Fibroblast of the aortic adventitia (primary cell): ENCODE data around the gene CSF2. TPM values are rescaled to one million over a fixed set of nuclear protein-coding genes. Genes with fewer than 3 reads are reported as not detected.

Experiments used
- DNase-seq: peaks from one replicate; pipeline ENCODE4 v3.0.0-alpha.2; 2010; ENCODE audit warnings: low read depth
- H3K4me3 ChIP-seq: 2 replicates; pipeline ENCODE4 v1.5.1; 2011; ENCODE audit warnings: low read depth, mild to moderate bottlenecking, control low read depth, low read length, moderate library complexity
- CTCF ChIP-seq: IDR thresholded peaks from 2 replicates; pipeline ENCODE4 v1.5.1; 2011; ENCODE audit warnings: mild to moderate bottlenecking, low read length, control low read depth, inconsistent platforms; ENCODE audit not compliant: insufficient read depth
- total RNA-seq: library from RNA; depleted of rRNA; stranded (reverse); fragments of >200 nt; gene quantifications from 2 replicates; pipeline ENCODE4 v1.2.3, GENCODE V29; 2012; ENCODE audit warnings: low replicate concordance

CSF2 gene
- total RNA-seq, 1 donor, result not detected

- DNase-seq, result no peak
- H3K4me3 ChIP-seq, result no peak overlapping the region
- no peak for TF ChIP-seq CTCF
Measured at GRCh38 chr5:132057498-132058255, 15.9 kb upstream of the CSF2 start.

- DNase-seq, result no peak
- no peak for TF ChIP-seq CTCF
- no peak overlapping the region for H3K4me3 ChIP-seq
Measured at GRCh38 chr5:132058646-132059042, 14.9 kb upstream of the CSF2 start.

- no peak for TF ChIP-seq CTCF
- H3K4me3 ChIP-seq, result no peak overlapping the region
- no peak for DNase-seq
Measured at GRCh38 chr5:132059043-132059695, 14.4 kb upstream of the CSF2 start.

GRCh38 chr5:132059696-132060500 lies 13.7 kb upstream of the CSF2 start:
- TF ChIP-seq CTCF, result no peak
- no peak overlapping the region for H3K4me3 ChIP-seq
- no peak for DNase-seq

GRCh38 chr5:132060501-132061161 lies 13.0 kb upstream of the CSF2 start, which contains the start of gene IL3:
Gene IL3 (plus strand): TSS chr5:132060655. CDS start chr5:132060707, 52 bp downstream.
- no peak for DNase-seq
- no peak within 1 kb of the TSS for H3K4me3 ChIP-seq
- no peak for TF ChIP-seq CTCF
